Forelimb muscle (tissue), 1 donor: Measurements from ENCODE around the gene KIF9. TPM values are rescaled to one million over a fixed set of nuclear protein-coding genes. Genes with fewer than 3 reads are reported as not detected.
"Not testable (repeated sequence)": the region's sequence is repeated elsewhere in the genome, so short reads cannot be mapped to it uniquely, and the experiment has no call there.

Source experiments
- DNase-seq: peaks from one replicate; pipeline ENCODE4 v3.0.0-alpha.2; 2013; ENCODE audit warnings: low read depth
- polyA plus RNA-seq: library from polyadenylated mRNA; unstranded; fragments of 120-200 nt; gene quantifications from one replicate; pipeline ENCODE4 v1.2.1, GENCODE V29; 2013; ENCODE audit not compliant: insufficient read length

Gene KIF9
- polyA plus RNA-seq, 1 donor = 7.3 TPM

DNA sequence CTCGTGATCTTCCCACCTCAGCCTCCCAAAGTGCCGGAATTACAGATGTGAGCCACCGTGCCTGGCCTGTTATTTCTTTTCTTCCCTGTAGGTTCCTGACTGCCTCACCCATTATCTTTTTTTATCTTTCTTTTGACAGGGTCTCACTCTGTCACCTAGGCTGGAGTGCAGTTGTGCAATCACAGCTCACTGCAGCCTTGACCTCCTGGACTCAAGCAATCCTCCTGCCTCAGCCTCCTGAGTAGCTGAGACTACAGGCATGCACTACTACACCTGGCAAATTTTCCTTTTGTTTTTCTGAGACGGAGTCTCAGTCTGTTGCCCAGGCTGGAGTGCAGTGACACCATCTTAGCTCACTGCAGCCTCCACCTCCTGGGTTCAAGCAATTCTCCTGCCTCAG is 100.9 kb downstream of the KIF9 start:
- DNase-seq = not testable (repeated sequence)

DNA sequence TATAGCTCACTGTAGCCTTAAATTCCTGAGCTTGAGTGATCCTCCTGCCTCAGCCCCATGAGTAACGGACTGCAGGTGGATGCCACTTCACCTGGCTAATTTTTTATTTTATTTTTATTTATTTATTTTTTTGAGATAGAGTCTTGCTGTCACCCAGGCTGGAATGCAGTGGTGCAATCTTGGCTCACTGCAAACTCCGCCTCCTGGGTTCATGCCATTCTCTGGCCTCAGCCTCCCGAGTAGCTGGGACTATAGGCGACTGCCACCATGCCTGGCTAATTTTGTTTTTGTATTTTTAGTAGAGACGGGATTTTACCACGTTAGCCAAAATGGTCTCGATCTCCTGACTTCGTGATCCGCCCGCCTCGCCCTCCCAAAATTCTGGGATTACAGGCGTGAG is 102.6 kb downstream of the KIF9 start:
- DNase-seq = not testable (repeated sequence)

Other genes with a start within 250 kb of the KIF9 start
- 29.6 TPM for gene SETD2, start 118.7 kb downstream of the KIF9 start, polyA plus RNA-seq
- gene KLHL18, start 145 bp upstream of the KIF9 start, polyA plus RNA-seq = 15.8 TPM
- 21.3 TPM for gene PTPN23, start 98.2 kb upstream of the KIF9 start, polyA plus RNA-seq
- gene SCAP, start 193.1 kb upstream of the KIF9 start, polyA plus RNA-seq = 40.9 TPM
- gene ELP6, start 230.9 kb upstream of the KIF9 start, polyA plus RNA-seq = 26.1 TPM